Lower lobe of right lung (tissue), 2 donors: ENCODE results near the gene CASZ1. TPM values are rescaled to one million over a fixed set of nuclear protein-coding genes. Genes with fewer than 3 reads are reported as not detected.

Experiments
- ATAC-seq, 2 donors: fragments of 200-7000 bp; cut with Tn5 transposase; one replicate each; pipeline ENCODE4 v1.9.1; 2020 to 2022; ENCODE audit warnings: mild to moderate bottlenecking in 2 of 2, moderate library complexity in 2 of 2
- DNase-seq: peaks from one replicate; pipeline ENCODE4 v3.0.0-alpha.2; 2020
- H3K27ac ChIP-seq: fragments of 200-600 bp; one replicate; pipeline ENCODE4 v1.8.0; 2022
- H3K27me3 ChIP-seq: fragments of 200-600 bp; one replicate; pipeline ENCODE4 v1.8.0; 2022; ENCODE audit warnings: low read depth
- H3K36me3 ChIP-seq: fragments of 200-600 bp; one replicate; pipeline ENCODE4 v1.8.0; 2022; ENCODE audit warnings: mild to moderate bottlenecking
- H3K4me1 ChIP-seq: fragments of 200-600 bp; one replicate; pipeline ENCODE4 v1.8.0; 2022
- H3K4me3 ChIP-seq: fragments of 200-600 bp; one replicate; pipeline ENCODE4 v1.8.0; 2022; ENCODE audit warnings: mild to moderate bottlenecking
- H3K9me3 ChIP-seq: fragments of 200-600 bp; one replicate; pipeline ENCODE4 v1.8.0; 2022
- intact Hi-C: fragments of 100-400 bp; cut with DNase I; formaldehyde crosslinking; loops from one replicate; pipeline ENCODE4 v1.11.0; 2022
- total RNA-seq: library from RNA; stranded (reverse); fragmentation: NEBNext Ultra II Directional; extraction: Animal tissue kit (Norgen Biotek cat#: 25700); gene quantifications from one replicate; pipeline ENCODE4 v1.2.1, GENCODE V29; 2021
- TF ChIP-seq, protein P1 (sequence below): fragments of 200-600 bp; IDR thresholded peaks from one replicate; pipeline ENCODE4 v1.8.0; 2022; ENCODE audit warnings: antibody characterized with exemption, mild to moderate bottlenecking
- donor health status: DM: no; HTN: yes; CAD: no; lungs with severe emphysema.

Gene CASZ1
- total RNA-seq, 1 donor from 2014 or later, result 47.5 TPM

DNA sequence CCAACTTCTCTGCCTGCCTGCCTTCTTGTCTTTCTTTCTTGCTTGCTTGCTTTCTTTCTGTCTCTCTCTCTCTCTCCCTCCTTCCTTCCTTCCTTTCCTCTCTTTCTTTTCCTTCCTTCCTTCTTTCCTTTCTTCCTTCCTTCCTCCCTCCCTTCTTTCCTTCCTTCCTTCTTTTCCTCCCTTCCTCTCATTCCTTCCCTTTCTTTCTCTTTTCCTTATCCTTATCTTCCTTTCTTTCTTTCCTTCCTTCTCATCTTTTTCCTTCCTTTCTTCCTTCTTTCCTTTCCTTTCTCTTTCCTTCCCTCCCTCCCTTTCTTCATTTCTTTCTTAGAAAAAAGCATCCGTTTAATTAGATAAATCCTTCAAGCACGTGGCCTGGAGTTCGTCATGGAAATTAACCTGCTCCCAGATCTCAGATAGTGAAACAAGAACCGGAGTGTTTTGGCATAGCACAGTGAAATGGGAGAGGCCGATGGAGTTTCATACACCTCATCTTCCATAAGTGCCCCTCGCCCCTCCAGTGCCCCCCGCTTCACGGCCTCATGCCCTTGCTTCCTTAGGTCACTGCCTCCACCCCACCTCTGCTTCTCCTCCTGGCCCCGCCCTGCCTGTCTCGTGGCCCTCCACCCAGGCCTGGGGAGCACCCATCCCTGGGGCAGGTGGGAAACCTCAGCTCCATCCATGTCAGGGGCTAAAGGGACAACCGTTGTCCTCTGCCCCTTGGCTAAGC lies 11.3 kb downstream of the CASZ1 start:
- Histone ChIP-seq H3K27ac (no peak overlapping the region), H3K4me1 (peaks cover 11% of the 10 kb centered on the region), H3K36me3 (no peaks in the 10 kb centered on the region), H3K4me3 (no peak overlapping the region), H3K9me3 (no peaks in the 10 kb centered on the region), H3K27me3 (peaks cover 17% of the 10 kb centered on the region)
- intact Hi-C loops, result no loop called here
- TF ChIP-seq, protein P1, sequence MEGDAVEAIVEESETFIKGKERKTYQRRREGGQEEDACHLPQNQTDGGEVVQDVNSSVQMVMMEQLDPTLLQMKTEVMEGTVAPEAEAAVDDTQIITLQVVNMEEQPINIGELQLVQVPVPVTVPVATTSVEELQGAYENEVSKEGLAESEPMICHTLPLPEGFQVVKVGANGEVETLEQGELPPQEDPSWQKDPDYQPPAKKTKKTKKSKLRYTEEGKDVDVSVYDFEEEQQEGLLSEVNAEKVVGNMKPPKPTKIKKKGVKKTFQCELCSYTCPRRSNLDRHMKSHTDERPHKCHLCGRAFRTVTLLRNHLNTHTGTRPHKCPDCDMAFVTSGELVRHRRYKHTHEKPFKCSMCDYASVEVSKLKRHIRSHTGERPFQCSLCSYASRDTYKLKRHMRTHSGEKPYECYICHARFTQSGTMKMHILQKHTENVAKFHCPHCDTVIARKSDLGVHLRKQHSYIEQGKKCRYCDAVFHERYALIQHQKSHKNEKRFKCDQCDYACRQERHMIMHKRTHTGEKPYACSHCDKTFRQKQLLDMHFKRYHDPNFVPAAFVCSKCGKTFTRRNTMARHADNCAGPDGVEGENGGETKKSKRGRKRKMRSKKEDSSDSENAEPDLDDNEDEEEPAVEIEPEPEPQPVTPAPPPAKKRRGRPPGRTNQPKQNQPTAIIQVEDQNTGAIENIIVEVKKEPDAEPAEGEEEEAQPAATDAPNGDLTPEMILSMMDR, result no peak
- DNase-seq (peak; percentile 14), ATAC-seq (no peak)

DNA sequence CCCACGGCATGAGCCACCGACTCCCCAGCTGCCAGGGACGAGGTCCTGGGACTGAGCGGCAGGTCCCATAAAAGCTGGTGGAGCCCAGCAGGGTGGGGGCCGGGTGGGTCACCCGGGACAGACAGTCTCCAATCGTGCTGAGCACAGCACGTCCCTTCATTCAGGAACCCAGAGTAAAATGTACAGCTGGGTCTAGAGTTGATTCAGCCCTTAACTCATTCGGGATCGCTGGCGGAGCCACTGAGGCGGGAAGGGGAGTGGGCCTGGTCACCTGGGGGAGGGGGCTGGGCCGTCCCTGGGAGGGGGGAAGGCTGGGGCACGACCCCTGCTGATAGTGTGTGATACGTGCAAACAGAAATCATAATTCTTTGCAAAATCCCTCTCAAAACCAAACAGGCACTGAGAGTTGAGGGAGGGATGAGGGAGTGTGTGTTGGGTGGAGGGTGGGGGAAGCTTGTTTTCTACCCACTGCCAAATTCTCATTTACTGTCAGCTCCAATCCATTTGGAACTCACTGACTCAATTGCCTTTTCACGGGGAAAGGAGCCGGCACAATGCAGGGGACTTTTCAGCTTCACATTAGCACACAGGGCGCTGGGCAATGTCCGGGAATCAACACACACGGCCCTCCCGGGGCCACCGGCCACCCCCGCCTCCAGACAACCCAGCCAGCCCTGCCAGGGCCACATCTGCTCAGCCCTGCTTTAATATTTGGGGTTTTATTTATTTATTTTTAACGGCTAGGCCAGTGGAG lies 13.8 kb downstream of the CASZ1 start:
- ATAC-seq (no peak), DNase-seq (peak; percentile 33)
- Histone ChIP-seq H3K27ac (no peak overlapping the region), H3K9me3 (no peaks in the 10 kb centered on the region), H3K27me3 (no peaks in the 10 kb centered on the region), H3K4me3 (no peak overlapping the region), H3K36me3 (no peaks in the 10 kb centered on the region), H3K4me1 (peaks cover 18% of the 10 kb centered on the region)
- intact Hi-C loops, result no loop called here
- TF ChIP-seq, protein P1, result no peak

DNA sequence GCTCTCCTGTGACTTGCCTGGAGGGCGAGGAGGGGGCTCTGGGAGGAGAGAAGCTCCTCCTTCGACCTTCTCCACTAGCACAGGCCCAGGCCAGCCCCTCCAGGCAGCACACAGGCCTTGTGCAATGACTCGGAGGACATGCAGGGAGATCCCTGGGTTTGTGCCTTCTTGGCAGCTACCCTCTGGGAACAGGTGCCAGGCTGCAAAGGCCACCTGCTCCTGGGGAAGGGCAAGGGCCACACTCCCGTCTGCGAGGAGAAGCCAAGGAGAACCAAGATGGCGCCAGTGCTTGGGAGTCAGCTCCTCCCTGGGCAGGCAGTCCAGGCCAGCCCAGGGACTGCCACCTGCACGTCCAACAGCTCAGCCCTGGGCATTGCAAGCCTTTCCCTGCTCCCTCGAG lies 15.3 kb downstream of the CASZ1 start:
- no peaks in the 10 kb centered on the region for H3K9me3 ChIP-seq
- ATAC-seq, result no peak
- intact Hi-C loops, result no loop called here
- H3K4me3 ChIP-seq, result no peak overlapping the region
- peak; percentile 30 for DNase-seq
- no peaks in the 10 kb centered on the region for H3K36me3 ChIP-seq
- H3K27me3 ChIP-seq, result no peaks in the 10 kb centered on the region
- H3K27ac ChIP-seq, result no peak overlapping the region
- H3K4me1 ChIP-seq, result peaks cover 18% of the 10 kb centered on the region
- TF ChIP-seq, protein P1, result no peak

DNA sequence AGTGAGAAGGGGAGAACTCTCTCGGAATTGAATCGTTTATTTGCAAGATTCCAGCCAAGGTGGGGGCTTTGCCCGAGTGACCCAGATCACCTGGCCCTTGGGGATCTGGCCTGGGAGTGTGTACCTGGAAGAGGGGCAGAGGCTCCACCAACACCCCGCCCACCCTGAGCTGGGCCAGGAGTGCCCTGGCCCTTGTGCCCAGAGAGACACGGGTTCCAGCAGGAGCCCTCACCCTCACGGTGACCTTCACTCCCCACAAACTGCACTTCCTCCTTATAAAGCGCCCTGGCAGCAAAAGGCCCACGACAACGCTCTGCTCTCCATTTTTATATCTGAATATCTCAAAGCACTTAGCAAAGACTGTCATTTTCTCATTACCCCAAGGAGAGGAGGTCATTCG lies 16.6 kb downstream of the CASZ1 start:
- intact Hi-C loops, result no loop called here
- no peak overlapping the region for H3K4me3 ChIP-seq
- no peaks in the 10 kb centered on the region for H3K9me3 ChIP-seq
- H3K36me3 ChIP-seq, result no peaks in the 10 kb centered on the region
- no peaks in the 10 kb centered on the region for H3K27me3 ChIP-seq
- DNase-seq (peak; percentile 27), ATAC-seq (no peak)
- H3K27ac ChIP-seq, result no peak overlapping the region
- H3K4me1 ChIP-seq, result peaks cover 18% of the 10 kb centered on the region
- TF ChIP-seq, protein P1, result no peak

DNA sequence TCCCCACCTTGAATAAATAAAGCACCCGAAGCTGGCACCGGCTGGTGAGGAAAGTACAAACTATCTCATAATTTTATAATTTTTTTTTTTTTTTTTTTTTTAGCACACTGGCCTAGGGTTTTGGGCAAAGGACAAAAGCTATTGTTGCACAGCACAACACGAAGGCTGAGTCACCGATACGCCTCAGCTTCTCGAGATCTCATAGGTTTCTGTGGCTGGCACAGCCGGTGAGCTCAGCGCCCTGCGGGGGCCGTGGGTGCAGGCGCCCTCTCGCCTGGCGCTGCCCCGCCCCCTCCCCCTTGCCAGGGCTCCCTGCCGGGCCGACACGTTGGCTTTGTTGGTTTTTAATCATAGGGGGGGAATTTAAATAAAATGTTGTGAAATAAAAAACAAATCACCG lies 17.2 kb downstream of the CASZ1 start:
- Histone ChIP-seq H3K27me3 (no peaks in the 10 kb centered on the region), H3K4me3 (no peak overlapping the region), H3K9me3 (no peaks in the 10 kb centered on the region), H3K36me3 (no peaks in the 10 kb centered on the region), H3K4me1 (peaks cover 18% of the 10 kb centered on the region), H3K27ac (no peak overlapping the region)
- intact Hi-C loops, result no loop called here
- ATAC-seq (peak; percentile 81 to 86), DNase-seq (peak; percentile 59)
- TF ChIP-seq, protein P1, result no peak
